NT2/D1 (cell line): Measurements from ENCODE around the gene DDX23.

Experiments
- DNase-seq: peaks from one replicate; pipeline ENCODE4 v3.0.0-alpha.2; 2011; ENCODE audit warnings: low read depth, low spot score
- H3K27me3 ChIP-seq: 2 replicates; pipeline ENCODE4 v1.6.0; 2011; ENCODE audit warnings: mild to moderate bottlenecking; ENCODE audit not compliant: insufficient read length, insufficient read depth
- H3K36me3 ChIP-seq: 2 replicates; pipeline ENCODE4 v1.6.1; 2011; ENCODE audit warnings: mild to moderate bottlenecking, low read length, mixed read lengths; ENCODE audit not compliant: insufficient read depth, insufficient read length
- H3K4me1 ChIP-seq: 2 replicates; pipeline ENCODE4 v1.5.1; 2011; ENCODE audit not compliant: insufficient read depth, insufficient read length
- H3K4me3 ChIP-seq: 2 replicates; pipeline ENCODE4 v1.5.1; 2011; ENCODE audit warnings: low read depth; ENCODE audit not compliant: insufficient read length
- H3K9ac ChIP-seq: 2 replicates; pipeline ENCODE4 v1.6.0; 2011; ENCODE audit warnings: low read depth; ENCODE audit not compliant: insufficient read length
- H3K9me3 ChIP-seq: 2 replicates; pipeline ENCODE4 v1.5.1; 2011; ENCODE audit warnings: mild to moderate bottlenecking, low read length; ENCODE audit not compliant: insufficient read depth
- SUZ12 ChIP-seq: IDR thresholded peaks from 2 replicates; pipeline ENCODE4 v1.6.1; 2011; ENCODE audit not compliant: insufficient read length, insufficient read depth; ENCODE audit errors: extremely low read depth
- YY1 ChIP-seq: IDR thresholded peaks from 2 replicates; pipeline ENCODE4 v1.6.1; 2011; ENCODE audit not compliant: insufficient read length, insufficient read depth
- ZNF274 ChIP-seq: IDR thresholded peaks from 2 replicates; pipeline ENCODE4 v1.6.1; 2011; ENCODE audit warnings: mild to moderate bottlenecking, low read depth, low read length

Gene DDX23

DNA sequence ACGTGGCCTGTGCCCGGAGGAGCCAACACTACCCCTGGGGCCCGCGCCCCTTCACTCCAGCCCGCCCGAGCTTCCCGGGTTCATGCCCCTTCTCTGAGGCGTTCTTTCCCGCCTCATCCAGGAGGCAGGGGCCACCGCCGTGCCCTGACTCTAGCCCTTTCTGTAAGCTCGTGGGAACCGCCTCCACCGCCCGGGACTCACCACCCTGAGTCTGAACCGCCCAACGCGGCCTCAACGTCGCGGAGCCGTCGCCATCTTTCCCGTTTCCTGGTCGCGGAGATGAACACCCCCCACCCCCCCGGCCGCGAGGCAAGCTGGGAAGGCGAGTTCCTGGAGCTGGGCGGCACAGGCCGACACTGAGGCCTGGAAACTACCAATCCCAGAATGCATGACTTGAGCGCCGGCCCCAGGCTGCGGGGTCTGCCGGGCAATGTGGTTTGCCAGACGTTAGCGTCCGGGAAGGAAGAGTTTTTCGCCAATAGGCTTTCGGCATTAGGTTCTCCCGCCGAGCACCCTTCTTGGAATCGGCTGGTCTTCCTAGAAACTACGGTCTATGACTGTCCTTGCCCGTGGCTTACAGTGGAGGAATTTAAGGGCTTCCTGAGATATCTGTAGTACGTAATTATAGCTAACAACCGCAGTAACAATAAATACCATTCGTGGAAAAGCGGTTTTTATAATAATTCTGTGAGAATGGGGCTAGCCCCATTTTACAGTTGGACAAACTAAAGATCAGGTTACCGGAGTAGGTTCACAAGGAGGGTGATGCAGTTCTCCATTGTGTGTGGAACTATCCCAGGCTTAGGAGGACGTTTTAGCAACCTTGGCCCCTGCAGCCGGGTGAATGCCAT, at the start of gene DDX23:
TSS of gene DDX23 (minus strand) at position 281 of the 851 bp plus-strand sequence. CDS start 6,381 bp downstream, outside the sequence.
- H3K9ac ChIP-seq, result peak within 1 kb of the TSS; percentile 95
- H3K9me3 ChIP-seq, result no peaks in the 10 kb centered on the region
- no peaks in the 10 kb centered on the region for H3K27me3 ChIP-seq
- TF ChIP-seq ZNF274 (no peak), YY1 (peak; percentile 91)
- peak; percentile 98 for DNase-seq
- no peaks in the 10 kb centered on the region for H3K4me1 ChIP-seq
- H3K4me3 ChIP-seq, result peak within 1 kb of the TSS; percentile 90
- peaks cover 33% of the 10 kb centered on the region for H3K36me3 ChIP-seq

DNA sequence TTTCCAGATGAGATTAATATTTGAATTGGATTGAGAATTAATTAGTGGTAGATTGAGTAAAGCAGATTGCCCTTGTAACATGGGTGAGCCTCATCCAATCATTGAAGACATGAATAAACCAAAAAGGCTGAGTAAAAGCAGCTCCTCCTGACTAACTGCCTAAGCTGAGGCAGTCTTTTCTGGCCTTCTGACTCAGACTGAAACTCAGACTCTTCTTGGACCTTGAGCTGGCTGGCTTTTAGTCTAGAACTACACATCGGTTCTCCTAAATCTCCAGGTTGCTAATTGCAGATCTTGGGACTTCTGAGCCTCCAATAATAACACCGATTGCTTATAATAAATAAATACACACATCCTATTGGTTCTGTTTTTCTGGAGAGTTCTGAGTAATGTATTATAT, 49.3 kb upstream of the DDX23 start:
- DNase-seq, result no peak
- no peaks in the 10 kb centered on the region for H3K4me1 ChIP-seq
- peaks cover 2% of the 10 kb centered on the region for H3K27me3 ChIP-seq
- TF ChIP-seq YY1 (no peak), ZNF274 (no peak), SUZ12 (no peak)
- no peaks in the 10 kb centered on the region for H3K36me3 ChIP-seq
- no peaks in the 10 kb centered on the region for H3K9me3 ChIP-seq
- H3K4me3 ChIP-seq, result no peak overlapping the region
- no peak overlapping the region for H3K9ac ChIP-seq

DNA sequence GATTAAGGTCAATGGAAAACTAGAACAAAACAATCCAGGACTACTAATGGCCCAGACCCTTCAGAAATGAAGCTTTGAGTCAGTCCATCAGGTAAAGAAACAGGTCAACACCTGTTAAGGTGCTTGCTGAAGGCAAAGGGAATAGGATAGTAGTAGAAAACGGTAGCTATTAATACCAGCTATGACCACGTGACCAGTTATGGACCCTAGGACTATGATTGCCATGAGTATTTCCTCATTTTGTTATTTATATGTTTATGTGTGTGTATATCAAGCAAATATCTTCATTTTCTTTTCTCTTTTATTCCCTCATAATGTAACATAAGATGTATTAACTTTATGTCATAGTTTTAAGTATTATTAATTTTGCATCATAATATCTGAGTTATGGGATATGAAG, 47.7 kb upstream of the DDX23 start:
- Histone ChIP-seq H3K27me3 (no peaks in the 10 kb centered on the region), H3K4me1 (no peaks in the 10 kb centered on the region), H3K4me3 (no peak overlapping the region), H3K9me3 (no peaks in the 10 kb centered on the region), H3K36me3 (no peaks in the 10 kb centered on the region), H3K9ac (no peak overlapping the region)
- TF ChIP-seq YY1 (no peak), SUZ12 (no peak), ZNF274 (no peak)
- DNase-seq, result no peak

DNA sequence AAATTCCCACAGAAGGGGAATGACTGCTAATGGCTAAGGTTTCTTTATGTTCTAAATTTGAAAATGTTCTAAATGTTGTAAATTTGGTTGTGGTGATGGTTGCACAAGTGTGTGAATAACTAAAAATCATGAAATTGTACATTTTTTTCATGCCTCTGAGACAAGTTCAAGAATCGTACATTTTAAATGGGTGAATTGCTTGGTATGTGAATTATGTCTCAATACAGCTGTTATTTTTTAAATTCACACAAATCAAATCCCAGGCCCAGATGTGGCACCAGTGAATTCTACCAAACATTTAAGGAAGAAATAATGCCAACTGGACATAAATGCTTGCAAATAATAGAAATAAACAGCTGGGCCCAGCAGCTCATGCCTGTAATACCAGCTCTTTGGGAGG, 42.3 kb upstream of the DDX23 start:
- no peak for DNase-seq
- no peaks in the 10 kb centered on the region for H3K9me3 ChIP-seq
- peaks cover 2% of the 10 kb centered on the region for H3K4me1 ChIP-seq
- no peaks in the 10 kb centered on the region for H3K36me3 ChIP-seq
- no peak for TF ChIP-seq SUZ12
- no peak for TF ChIP-seq ZNF274
- no peak for TF ChIP-seq YY1
- H3K9ac ChIP-seq, result no peak overlapping the region
- no peak overlapping the region for H3K4me3 ChIP-seq
- peaks cover 8% of the 10 kb centered on the region for H3K27me3 ChIP-seq

DNA sequence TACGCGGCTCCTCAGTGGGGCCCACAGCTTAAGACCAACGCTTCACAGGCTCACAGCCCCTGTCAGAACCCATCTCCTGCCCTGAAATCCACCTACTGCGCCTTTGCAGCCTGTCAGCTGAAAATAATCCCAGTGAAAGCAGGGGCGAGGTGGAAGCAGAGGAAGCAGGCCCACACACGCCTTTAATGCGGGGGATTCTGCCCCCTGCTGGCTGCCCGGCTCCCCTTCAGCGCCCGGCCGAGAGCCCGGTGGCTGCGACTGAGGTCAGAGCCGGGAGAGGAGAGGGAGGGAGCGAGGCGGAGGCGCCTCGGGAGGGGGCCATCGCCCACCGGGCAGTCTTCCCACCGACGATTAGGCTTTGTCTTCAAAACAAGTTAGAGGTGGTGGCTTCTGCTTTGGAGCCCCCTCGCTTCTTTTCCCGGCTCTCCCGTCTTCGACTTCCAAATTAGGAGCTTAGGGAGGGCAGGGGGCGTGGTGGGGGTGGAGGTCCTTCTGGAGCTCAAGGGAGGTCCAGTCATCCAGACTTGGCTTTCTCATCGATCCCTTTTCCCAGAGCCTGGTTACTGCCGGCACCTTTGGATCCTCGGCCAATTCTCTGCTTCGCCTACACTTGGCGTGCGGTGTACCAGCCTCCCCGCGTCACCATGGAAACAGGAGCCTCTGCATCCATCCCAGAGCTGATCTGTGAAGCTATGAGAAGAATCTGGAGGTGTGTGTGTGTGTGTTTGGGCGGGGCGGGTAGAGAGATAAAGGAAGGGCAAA, 38.9 kb upstream of the DDX23 start:
- Histone ChIP-seq H3K27me3 (peaks cover 8% of the 10 kb centered on the region), H3K4me3 (peak overlapping the region; percentile 21), H3K9me3 (no peaks in the 10 kb centered on the region), H3K9ac (peak overlapping the region; percentile 65), H3K4me1 (peaks cover 2% of the 10 kb centered on the region), H3K36me3 (no peaks in the 10 kb centered on the region)
- TF ChIP-seq YY1 (no peak), SUZ12 (no peak), ZNF274 (no peak)
- no peak for DNase-seq

DNA sequence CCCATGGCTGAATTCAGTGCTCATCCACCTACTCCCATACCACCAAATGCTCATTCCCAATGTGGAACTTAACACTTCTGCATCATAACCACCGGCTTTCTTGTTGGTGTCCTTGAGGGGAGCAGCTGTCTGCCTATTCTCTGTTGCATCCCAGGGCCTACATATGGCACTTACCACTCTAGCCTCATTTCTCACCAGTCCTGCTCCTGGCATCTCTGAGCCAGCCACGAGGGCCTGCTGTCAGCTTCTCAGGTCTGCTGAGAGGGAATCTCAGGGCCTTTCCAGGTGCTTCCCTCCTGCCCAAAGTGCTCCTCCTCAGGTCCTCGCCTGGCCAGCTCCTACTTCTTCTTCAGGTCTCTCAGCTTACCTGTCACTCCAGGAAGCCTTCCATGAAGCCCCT, 37.7 kb upstream of the DDX23 start:
- DNase-seq, result no peak
- H3K4me3 ChIP-seq, result no peak overlapping the region
- H3K9ac ChIP-seq, result no peak overlapping the region
- H3K9me3 ChIP-seq, result no peaks in the 10 kb centered on the region
- peaks cover 2% of the 10 kb centered on the region for H3K4me1 ChIP-seq
- peaks cover 8% of the 10 kb centered on the region for H3K27me3 ChIP-seq
- H3K36me3 ChIP-seq, result no peaks in the 10 kb centered on the region
- TF ChIP-seq YY1 (no peak), SUZ12 (no peak), ZNF274 (no peak)

DNA sequence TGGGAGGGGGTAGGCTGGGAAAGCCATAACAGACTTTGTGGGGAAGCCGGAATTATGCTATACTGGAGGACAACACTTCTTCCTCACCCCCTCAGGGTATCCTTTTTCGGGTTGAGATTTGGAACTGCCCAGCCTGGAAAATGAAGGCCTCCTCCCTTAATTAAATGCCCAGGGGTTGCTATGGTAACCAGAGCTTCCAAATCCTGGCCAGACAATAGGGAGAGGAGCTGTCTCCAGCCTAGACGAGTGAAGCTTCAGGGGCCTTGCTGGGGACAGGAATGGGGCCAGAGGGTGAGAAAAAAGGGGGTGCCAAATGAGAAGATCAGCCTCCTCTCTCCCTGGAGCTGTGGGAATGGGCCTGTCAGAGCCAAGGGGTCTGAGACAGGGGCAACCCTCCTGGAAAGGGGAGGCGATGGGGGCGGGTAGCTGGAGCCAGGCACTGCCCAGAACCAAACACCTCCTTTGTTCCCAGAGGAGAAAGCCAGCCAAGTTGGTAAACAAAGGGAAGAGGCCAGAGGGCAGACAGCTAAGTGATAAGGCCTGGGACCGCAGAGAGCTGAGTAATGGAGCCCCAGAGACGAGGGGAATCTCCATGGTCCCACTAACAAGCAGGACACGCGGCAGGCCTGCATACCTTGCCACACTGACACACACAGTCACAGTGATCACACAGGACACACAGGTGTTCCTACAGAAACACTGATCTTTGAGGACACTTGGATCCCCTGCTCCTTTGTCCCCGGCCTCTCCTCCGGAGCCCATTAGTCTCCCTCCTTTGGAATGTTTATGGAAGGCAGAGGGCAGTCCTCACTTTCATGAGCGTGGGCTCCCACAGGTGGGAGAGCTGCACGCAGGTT, 31.6 kb upstream of the DDX23 start:
- H3K4me1 ChIP-seq, result peaks cover 12% of the 10 kb centered on the region
- no peaks in the 10 kb centered on the region for H3K27me3 ChIP-seq
- no peaks in the 10 kb centered on the region for H3K9me3 ChIP-seq
- TF ChIP-seq ZNF274 (no peak), SUZ12 (no peak), YY1 (no peak)
- H3K4me3 ChIP-seq, result peak overlapping the region; percentile 11
- peak overlapping the region; percentile 52 for H3K9ac ChIP-seq
- DNase-seq, result peak; percentile 76
- H3K36me3 ChIP-seq, result no peaks in the 10 kb centered on the region
